ENCODE measurements around the gene TRIB2. TPM values are rescaled to one million over a fixed set of nuclear protein-coding genes. Genes with fewer than 3 reads are reported as not detected.

TRIB2 gene
- polyA plus RNA-seq (2012; ENCODE audit: insufficient read length, low read depth) = 48.7 TPM

GRCh38 chr2:12716282-12717190 lies at the start of gene TRIB2:
TRIB2 (plus strand) TSS chr2:12716936; CDS start chr2:12718308, 1,372 bp downstream.
- TF ChIP-seq SIN3A (IDR thresholded peaks at IDR 0.05; ENCODE audit: borderline replicate concordance, insufficient read depth, low read length) (no peak; the same call in 1 of the 2 replicates), REST (IDR thresholded peaks at IDR 0.05; ENCODE audit: insufficient read depth in 1 of 2, low read depth in 2 of 2, low read length in 2 of 2) (0 out of 4 replicates have a peak, but pooled peaks of 1 of the 2 experiments have one; percentile 2), TAF1 (IDR thresholded peaks at IDR 0.05; ENCODE audit: borderline replicate concordance, insufficient read depth, low read length) (peak; percentile 47; the same call in 1 of the 2 replicates), POLR2AphosphoS5 (IDR thresholded peaks at IDR 0.05; ENCODE audit: low read depth, low read length) (peak; percentile 71), FOXP2 (optimal IDR thresholded peaks at IDR 0.05; ENCODE audit: borderline replicate concordance, extremely low read depth, extremely low read length, insufficient read depth) (peak; percentile 85)

GRCh38 chr2:12669036-12669435 lies 47.7 kb upstream of the TRIB2 start:
- TF ChIP-seq FOXP2 (optimal IDR thresholded peaks at IDR 0.05; ENCODE audit: borderline replicate concordance, extremely low read depth, extremely low read length, insufficient read depth) (no peak), SIN3A (IDR thresholded peaks at IDR 0.05; ENCODE audit: borderline replicate concordance, insufficient read depth, low read length) (no peak), REST (IDR thresholded peaks at IDR 0.05; ENCODE audit: insufficient read depth in 1 of 2, low read depth in 2 of 2, low read length in 2 of 2) (no peak), TAF1 (IDR thresholded peaks at IDR 0.05; ENCODE audit: borderline replicate concordance, insufficient read depth, low read length) (no peak), POLR2AphosphoS5 (IDR thresholded peaks at IDR 0.05; ENCODE audit: low read depth, low read length) (no peak)

GRCh38 chr2:12672711-12673315 lies 43.9 kb upstream of the TRIB2 start:
- TF ChIP-seq FOXP2 (optimal IDR thresholded peaks at IDR 0.05; ENCODE audit: borderline replicate concordance, extremely low read depth, extremely low read length, insufficient read depth) (no peak), SIN3A (IDR thresholded peaks at IDR 0.05; ENCODE audit: borderline replicate concordance, insufficient read depth, low read length) (no peak), TAF1 (IDR thresholded peaks at IDR 0.05; ENCODE audit: borderline replicate concordance, insufficient read depth, low read length) (no peak), POLR2AphosphoS5 (IDR thresholded peaks at IDR 0.05; ENCODE audit: low read depth, low read length) (no peak), REST (IDR thresholded peaks at IDR 0.05; ENCODE audit: insufficient read depth in 1 of 2, low read depth in 2 of 2, low read length in 2 of 2) (no peak)

GRCh38 chr2:12674644-12675328 lies 42.0 kb upstream of the TRIB2 start:
- TF ChIP-seq REST (IDR thresholded peaks at IDR 0.05; ENCODE audit: insufficient read depth in 1 of 2, low read depth in 2 of 2, low read length in 2 of 2) = no peak
- no peak for TF ChIP-seq SIN3A (IDR thresholded peaks at IDR 0.05; ENCODE audit: borderline replicate concordance, insufficient read depth, low read length)
